GM10847 (cell line): ENCODE results near the gene PDE5A.

Experiments used
- POLR2A ChIP-seq: IDR thresholded peaks from 2 replicates; pipeline ENCODE4 v1.6.1; 2011; ENCODE audit not compliant: insufficient read length; ENCODE audit errors: extremely low read depth

PDE5A gene

GRCh38 chr4:119628281-119629141 is at the start of gene PDE5A:
Gene PDE5A (minus strand): TSS chr4:119628804. CDS start chr4:119628671, 133 bp downstream.
- no peak for TF ChIP-seq POLR2A

GRCh38 chr4:119676101-119676500 is 47.5 kb upstream of the PDE5A start:
- no peak for TF ChIP-seq POLR2A

- TF ChIP-seq POLR2A: no peak
Observed at GRCh38 chr4:119675391-119675790, 46.8 kb upstream of the PDE5A start.

GRCh38 chr4:119672938-119673337 is 44.3 kb upstream of the PDE5A start:
- no peak for TF ChIP-seq POLR2A

GRCh38 chr4:119672086-119672485 is 43.5 kb upstream of the PDE5A start:
- no peak for TF ChIP-seq POLR2A

GRCh38 chr4:119671205-119671604 is 42.6 kb upstream of the PDE5A start:
- TF ChIP-seq POLR2A: no peak

GRCh38 chr4:119667802-119668201 is 39.2 kb upstream of the PDE5A start:
- TF ChIP-seq POLR2A: no peak

GRCh38 chr4:119666653-119667091 is 38.1 kb upstream of the PDE5A start:
- no peak for TF ChIP-seq POLR2A

- no peak for TF ChIP-seq POLR2A
Observed at GRCh38 chr4:119665752-119666151, 37.1 kb upstream of the PDE5A start.

- no peak for TF ChIP-seq POLR2A
Observed at GRCh38 chr4:119664168-119664907, 35.7 kb upstream of the PDE5A start.

GRCh38 chr4:119663160-119663788 is 34.7 kb upstream of the PDE5A start:
- no peak for TF ChIP-seq POLR2A

- no peak for TF ChIP-seq POLR2A
Observed at GRCh38 chr4:119661231-119661630, 32.6 kb upstream of the PDE5A start.

- no peak for TF ChIP-seq POLR2A
Observed at GRCh38 chr4:119659576-119659975, 31.0 kb upstream of the PDE5A start.

GRCh38 chr4:119657111-119657611 is 28.6 kb upstream of the PDE5A start:
- no peak for TF ChIP-seq POLR2A

- TF ChIP-seq POLR2A: no peak
Observed at GRCh38 chr4:119656342-119656741, 27.7 kb upstream of the PDE5A start.
